ENCODE measurements around the gene PRICKLE3.

DNA sequence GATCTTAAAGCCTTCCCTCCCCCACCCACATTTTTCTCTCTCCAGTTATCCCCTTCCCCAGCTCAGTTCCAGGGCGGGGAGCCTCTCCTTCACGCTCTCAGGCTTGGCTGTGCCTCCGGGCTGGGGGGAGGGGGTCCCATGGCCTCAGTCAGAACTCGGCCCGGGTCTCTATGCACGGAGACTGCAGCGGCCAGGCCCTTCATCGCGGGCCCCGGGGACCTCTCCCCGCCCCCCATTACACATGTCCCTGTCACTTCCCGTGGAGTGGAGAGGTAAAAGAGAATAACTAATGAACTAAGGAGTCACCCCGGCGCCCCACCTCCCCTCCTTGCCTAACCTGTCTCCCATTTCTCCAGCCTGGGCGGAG lies 838 bp upstream of the PRICKLE3 start:
- TF ChIP-seq POLR2A (IDR thresholded peaks at IDR 0.05; ENCODE audit: low read depth, low read length) (no peak), FOS (IDR thresholded peaks at IDR 0.05; ENCODE audit: low read depth, low read length) (no peak), RFX5 (IDR thresholded peaks at IDR 0.05; ENCODE audit: low read depth, low read length) (no peak), MAFK (IDR thresholded peaks at IDR 0.05; ENCODE audit: low read depth, low read length) (no peak), RCOR1 (IDR thresholded peaks at IDR 0.05; ENCODE audit: insufficient replicate concordance, low read length) (no peak), BHLHE40 (IDR thresholded peaks at IDR 0.05; ENCODE audit: low read depth, low read length) (no peak), MAZ (IDR thresholded peaks at IDR 0.05; ENCODE audit: borderline replicate concordance, low read depth, low read length) (no peak), SMC3 (IDR thresholded peaks at IDR 0.05; ENCODE audit: low read depth, low read length) (no peak), CEBPB (IDR thresholded peaks at IDR 0.05; ENCODE audit: low read depth, low read length) (no peak), RAD21 (IDR thresholded peaks at IDR 0.05; ENCODE audit: low read length) (no peak), CHD1 (IDR thresholded peaks at IDR 0.05; ENCODE audit: low read depth, low read length) (no peak)
- TF ChIP-seq, protein P1, sequence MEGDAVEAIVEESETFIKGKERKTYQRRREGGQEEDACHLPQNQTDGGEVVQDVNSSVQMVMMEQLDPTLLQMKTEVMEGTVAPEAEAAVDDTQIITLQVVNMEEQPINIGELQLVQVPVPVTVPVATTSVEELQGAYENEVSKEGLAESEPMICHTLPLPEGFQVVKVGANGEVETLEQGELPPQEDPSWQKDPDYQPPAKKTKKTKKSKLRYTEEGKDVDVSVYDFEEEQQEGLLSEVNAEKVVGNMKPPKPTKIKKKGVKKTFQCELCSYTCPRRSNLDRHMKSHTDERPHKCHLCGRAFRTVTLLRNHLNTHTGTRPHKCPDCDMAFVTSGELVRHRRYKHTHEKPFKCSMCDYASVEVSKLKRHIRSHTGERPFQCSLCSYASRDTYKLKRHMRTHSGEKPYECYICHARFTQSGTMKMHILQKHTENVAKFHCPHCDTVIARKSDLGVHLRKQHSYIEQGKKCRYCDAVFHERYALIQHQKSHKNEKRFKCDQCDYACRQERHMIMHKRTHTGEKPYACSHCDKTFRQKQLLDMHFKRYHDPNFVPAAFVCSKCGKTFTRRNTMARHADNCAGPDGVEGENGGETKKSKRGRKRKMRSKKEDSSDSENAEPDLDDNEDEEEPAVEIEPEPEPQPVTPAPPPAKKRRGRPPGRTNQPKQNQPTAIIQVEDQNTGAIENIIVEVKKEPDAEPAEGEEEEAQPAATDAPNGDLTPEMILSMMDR (conservative IDR thresholded peaks at IDR 0.05; ENCODE audit: low read depth, low read length) = no peak
- TF ChIP-seq, protein P2, sequence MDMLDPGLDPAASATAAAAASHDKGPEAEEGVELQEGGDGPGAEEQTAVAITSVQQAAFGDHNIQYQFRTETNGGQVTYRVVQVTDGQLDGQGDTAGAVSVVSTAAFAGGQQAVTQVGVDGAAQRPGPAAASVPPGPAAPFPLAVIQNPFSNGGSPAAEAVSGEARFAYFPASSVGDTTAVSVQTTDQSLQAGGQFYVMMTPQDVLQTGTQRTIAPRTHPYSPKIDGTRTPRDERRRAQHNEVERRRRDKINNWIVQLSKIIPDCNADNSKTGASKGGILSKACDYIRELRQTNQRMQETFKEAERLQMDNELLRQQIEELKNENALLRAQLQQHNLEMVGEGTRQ (IDR thresholded peaks at IDR 0.05; ENCODE audit: low read depth, low read length) = no peak
- TF ChIP-seq, protein P3, sequence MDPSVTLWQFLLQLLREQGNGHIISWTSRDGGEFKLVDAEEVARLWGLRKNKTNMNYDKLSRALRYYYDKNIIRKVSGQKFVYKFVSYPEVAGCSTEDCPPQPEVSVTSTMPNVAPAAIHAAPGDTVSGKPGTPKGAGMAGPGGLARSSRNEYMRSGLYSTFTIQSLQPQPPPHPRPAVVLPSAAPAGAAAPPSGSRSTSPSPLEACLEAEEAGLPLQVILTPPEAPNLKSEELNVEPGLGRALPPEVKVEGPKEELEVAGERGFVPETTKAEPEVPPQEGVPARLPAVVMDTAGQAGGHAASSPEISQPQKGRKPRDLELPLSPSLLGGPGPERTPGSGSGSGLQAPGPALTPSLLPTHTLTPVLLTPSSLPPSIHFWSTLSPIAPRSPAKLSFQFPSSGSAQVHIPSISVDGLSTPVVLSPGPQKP (IDR thresholded peaks at IDR 0.05; ENCODE audit: borderline replicate concordance, low read depth, low read length) = no peak
